ENCODE data around the gene NXPE4. TPM values are rescaled to one million over a fixed set of nuclear protein-coding genes. Genes with fewer than 3 reads are reported as not detected.
"Not testable (repeated sequence)": the region's sequence is repeated elsewhere in the genome, so short reads cannot be mapped to it uniquely, and the experiment has no call there.

NXPE4 gene
- total RNA-seq, 2 donors from 2014 or later, result not detected

- Mint-ChIP-seq H3K4me1 (no peaks in the 10 kb centered on the region), H3K27ac (no peak overlapping the region), H3K4me3 (no peak overlapping the region), H3K9me3 (peaks cover 42% of the 10 kb centered on the region), H3K27me3 (ENCODE audit: insufficient read depth) (no peaks in the 10 kb centered on the region), H3K36me3 (ENCODE audit: low read depth) (no peaks in the 10 kb centered on the region)
- H3K4me3 ChIP-seq (ENCODE audit: low read length), result peak overlapping the region; percentile 28
- H3K27me3 ChIP-seq (ENCODE audit: control insufficient read depth, insufficient read depth, low read length, poor library complexity, severe bottlenecking), result no peaks in the 10 kb centered on the region
- peaks cover 64% of the 10 kb centered on the region for H3K9me3 ChIP-seq (ENCODE audit: control insufficient read depth, low read length)
- TF ChIP-seq CTCF (conservative IDR thresholded peaks at IDR 0.05), result no peak
- no peak overlapping the region for H3K9ac ChIP-seq (ENCODE audit: extremely low read depth, low read length, poor library complexity, severe bottlenecking)
- no peaks in the 10 kb centered on the region for H3K36me3 ChIP-seq (ENCODE audit: control insufficient read depth, insufficient read depth, low read length)
- peak; percentile 5 for DNase-seq
- WGBS, 2 experiments (ENCODE audit: insufficient coverage in 1 of 2, insufficient read length in 1 of 2), result 91 to 96% methylated on average over 8 to 13 of the region's 13 CpGs
- no peaks in the 10 kb centered on the region for H3K4me1 ChIP-seq (ENCODE audit: control insufficient read depth, insufficient read depth, low read length)
- H3K27ac ChIP-seq (ENCODE audit: low read depth, low read length), result no peak overlapping the region
Measured at GRCh38 chr11:114604179-114604813, 8.7 kb upstream of the NXPE4 start.

DNA sequence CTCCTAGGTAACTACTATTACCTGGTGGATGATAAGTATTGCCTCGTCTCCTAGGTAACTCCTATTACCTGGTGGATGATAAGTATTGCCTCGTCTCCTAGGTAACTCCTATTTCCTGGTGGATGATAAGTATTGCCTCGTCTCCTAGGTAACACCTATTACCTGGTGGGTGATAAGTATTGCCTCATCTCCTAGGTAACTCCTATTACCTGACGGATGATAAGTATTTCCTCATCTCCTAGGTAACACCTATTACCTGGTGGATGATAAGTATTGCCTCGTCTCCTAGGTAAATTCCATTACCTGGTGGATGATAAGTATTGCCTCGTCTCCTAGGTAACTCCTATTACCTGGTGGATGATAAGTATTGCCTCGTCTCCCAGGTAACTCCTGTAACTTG lies 7.6 kb upstream of the NXPE4 start:
- not testable (repeated sequence) for H3K4me3 Mint-ChIP-seq
- peaks cover 33% of the 10 kb centered on the region for H3K9me3 Mint-ChIP-seq

DNA sequence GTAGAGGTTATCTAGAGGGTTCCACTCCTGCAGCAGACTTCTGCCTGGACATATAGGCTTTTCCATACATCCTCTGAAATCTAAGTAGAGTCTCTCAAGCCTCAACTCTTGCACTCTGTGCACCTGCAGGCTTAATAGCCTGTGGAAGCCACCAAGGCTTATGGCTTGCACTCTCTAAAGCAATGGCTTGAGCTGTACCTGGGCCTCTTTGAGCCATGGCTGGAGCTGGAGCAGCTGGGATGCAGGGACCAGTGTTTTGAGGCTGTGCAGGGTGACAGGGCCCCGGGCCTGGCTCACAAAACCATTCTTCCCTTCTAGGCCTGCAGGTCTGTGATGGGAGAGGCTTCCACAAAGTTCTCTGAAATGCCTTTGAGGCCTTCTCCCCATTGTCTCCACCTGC lies 2.9 kb upstream of the NXPE4 start:
- Mint-ChIP-seq H3K4me3 (no peak overlapping the region), H3K27me3 (ENCODE audit: insufficient read depth) (no peaks in the 10 kb centered on the region), H3K9me3 (peaks cover 5% of the 10 kb centered on the region), H3K4me1 (no peaks in the 10 kb centered on the region), H3K27ac (no peak overlapping the region), H3K36me3 (ENCODE audit: low read depth) (no peaks in the 10 kb centered on the region)
- Histone ChIP-seq H3K4me1 (ENCODE audit: control insufficient read depth, insufficient read depth, low read length) (no peaks in the 10 kb centered on the region), H3K27me3 (ENCODE audit: control insufficient read depth, insufficient read depth, low read length, poor library complexity, severe bottlenecking) (no peaks in the 10 kb centered on the region), H3K9ac (ENCODE audit: extremely low read depth, low read length, poor library complexity, severe bottlenecking) (no peak overlapping the region), H3K4me3 (ENCODE audit: low read length) (no peak overlapping the region), H3K36me3 (ENCODE audit: control insufficient read depth, insufficient read depth, low read length) (no peaks in the 10 kb centered on the region), H3K9me3 (ENCODE audit: control insufficient read depth, low read length) (peaks cover 6% of the 10 kb centered on the region), H3K27ac (ENCODE audit: low read depth, low read length) (no peak overlapping the region)
- WGBS, 2 experiments (ENCODE audit: insufficient coverage in 1 of 2, insufficient read length in 1 of 2), result 95% methylated on average over 1 of the region's 1 CpG; no CpG with 5 or more reads in 1 of the 2 experiments
- peak; percentile 13 for DNase-seq
- no peak for TF ChIP-seq CTCF (conservative IDR thresholded peaks at IDR 0.05)

More for the DNA sequence above, 7.6 kb upstream of the NXPE4 start:
- not testable (repeated sequence) for H3K27me3 Mint-ChIP-seq (ENCODE audit: insufficient read depth); H3K4me3 ChIP-seq (ENCODE audit: low read length); H3K4me1 Mint-ChIP-seq; H3K9ac ChIP-seq (ENCODE audit: extremely low read depth, low read length, poor library complexity, severe bottlenecking); H3K36me3 Mint-ChIP-seq (ENCODE audit: low read depth); H3K27ac ChIP-seq (ENCODE audit: low read depth, low read length); H3K36me3 ChIP-seq (ENCODE audit: control insufficient read depth, insufficient read depth, low read length); H3K27ac Mint-ChIP-seq; H3K4me1 ChIP-seq (ENCODE audit: control insufficient read depth, insufficient read depth, low read length); H3K27me3 ChIP-seq (ENCODE audit: control insufficient read depth, insufficient read depth, low read length, poor library complexity, severe bottlenecking)
- 78 to 87% methylated on average over 2 to 7 of the region's 7 CpGs for WGBS, 2 experiments (ENCODE audit: insufficient coverage in 1 of 2, insufficient read length in 1 of 2)
- peaks cover 53% of the 10 kb centered on the region for H3K9me3 ChIP-seq (ENCODE audit: control insufficient read depth, low read length)
- peak; percentile 5 for DNase-seq
